Measurements from ENCODE around the gene SYT12. TPM values are rescaled to one million over a fixed set of nuclear protein-coding genes. Genes with fewer than 3 reads are reported as not detected.

Gene SYT12
- total and polyA plus RNA-seq, 2 of the 4 experiments (the other 2 are of a cell fraction), result 0.54 to 0.74 TPM

DNA sequence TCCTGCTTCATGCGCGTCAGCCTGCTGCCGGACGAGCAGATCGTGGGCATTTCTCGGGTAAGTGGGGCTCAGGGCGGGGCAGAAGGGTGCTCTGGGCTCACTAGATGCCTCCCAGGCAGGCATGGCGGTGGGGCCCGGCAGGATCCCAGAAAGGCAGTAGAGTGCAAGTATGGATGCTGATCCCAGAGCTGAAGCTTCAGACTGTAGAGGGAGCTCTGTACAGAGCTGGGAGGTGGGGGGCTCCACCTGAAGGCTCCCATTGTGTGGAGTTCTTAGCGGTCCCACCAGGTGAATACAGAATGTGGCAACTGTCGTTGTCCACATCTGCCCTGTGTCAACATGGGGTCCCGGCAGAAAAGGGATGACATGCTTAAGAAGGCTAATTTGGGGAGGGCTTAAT lies 17.2 kb downstream of the SYT12 start:
- H2AFZ ChIP-seq (replicated peaks; ENCODE audit: low read length, poor library complexity), result no peak overlapping the region
- CTCF ChIA-PET, result no interaction called here

More for the DNA sequence above, 17.2 kb downstream of the SYT12 start:
- Histone ChIP-seq H3K36me3 (ENCODE audit: control insufficient read depth, insufficient read depth, low read length) (no peaks in the 10 kb centered on the region), H3K27ac (ENCODE audit: insufficient read depth, low read length) (no peak overlapping the region), H3K79me1 (ENCODE audit: low read depth in 1 of 2, low read length in 2 of 2) (no peaks in the 10 kb centered on the region), H3K27me3 (ENCODE audit: control insufficient read depth, insufficient read depth, low read length) (peaks cover 12% of the 10 kb centered on the region), H2BK15ac (ENCODE audit: low read depth, low read length) (no peak overlapping the region; the same call in 2 of the 3 replicates), H3K9me3 (ENCODE audit: control insufficient read depth, insufficient read depth, low read length) (no peaks in the 10 kb centered on the region), H2BK5ac (ENCODE audit: low read depth, low read length, poor library complexity, severe bottlenecking) (no peak overlapping the region), H3K18ac (ENCODE audit: low read depth, low read length) (no peak overlapping the region), H3K9ac (ENCODE audit: low read depth, low read length) (no peak overlapping the region), H3K4me3 (ENCODE audit: insufficient read depth, low read depth, low read length) (no peak overlapping the region), H3K4me1 (ENCODE audit: control insufficient read depth, insufficient read depth, low read length) (peaks cover 18% of the 10 kb centered on the region), H3K56ac (ENCODE audit: extremely low read depth, insufficient read depth, low read length) (no peak overlapping the region), H4K91ac (ENCODE audit: insufficient read depth, low read depth, low read length) (no peak overlapping the region), H4K5ac (ENCODE audit: low read depth, low read length) (no peak overlapping the region), H3K4me2 (ENCODE audit: low read depth, low read length) (no peak overlapping the region), H2BK20ac (ENCODE audit: low read depth, low read length) (no peak overlapping the region), H2AK9ac (replicated peaks; ENCODE audit: low read depth, low read length, poor library complexity) (no peak overlapping the region), H3K9me1 (ENCODE audit: insufficient read depth, low read length) (no peaks in the 10 kb centered on the region), H3K14ac (replicated peaks; ENCODE audit: low read depth, low read length) (no peak overlapping the region), H2AK5ac (ENCODE audit: low read depth, low read length) (no peak overlapping the region), H2BK120ac (ENCODE audit: low read depth, low read length) (no peak overlapping the region), H4K8ac (ENCODE audit: low read depth in 2 of 2, low read length in 2 of 2) (no peak overlapping the region), H3K23ac (ENCODE audit: low read depth, low read length) (no peak overlapping the region), H4K20me1 (ENCODE audit: insufficient read depth, low read length) (peaks cover 6% of the 10 kb centered on the region; the same call in 1 of the 2 replicates), H3K4ac (ENCODE audit: low read depth, low read length) (no peak overlapping the region)
- WGBS, 2 experiments (ENCODE audit: extremely low coverage in 2 of 2, insufficient read length in 1 of 2), result 82% methylated on average over 6 of the region's 12 CpGs; no CpG with 5 or more reads in 1 of the 2 experiments
- ATAC-seq (ENCODE audit: low read depth), result no peak
- dilution Hi-C loops (cut with HindIII; ENCODE audit: low sequenced_read_pairs, unreplicated experiment), result no loop called here
- no peak for TF ChIP-seq RFX5 (IDR thresholded peaks at IDR 0.05; ENCODE audit: low read depth, low read length)
- no peak for TF ChIP-seq POLR2A (IDR thresholded peaks at IDR 0.05; ENCODE audit: low read depth, low read length)
- no peak for TF ChIP-seq MAZ (IDR thresholded peaks at IDR 0.05; ENCODE audit: borderline replicate concordance, low read depth, low read length)
- TF ChIP-seq SMC3 (IDR thresholded peaks at IDR 0.05; ENCODE audit: low read depth, low read length), result no peak
- no peak for TF ChIP-seq CEBPB (IDR thresholded peaks at IDR 0.05; ENCODE audit: low read depth, low read length)
- no peak for TF ChIP-seq FOS (IDR thresholded peaks at IDR 0.05; ENCODE audit: low read depth, low read length)
- no peak for TF ChIP-seq RCOR1 (IDR thresholded peaks at IDR 0.05; ENCODE audit: insufficient replicate concordance, low read length)
- no peak for TF ChIP-seq MXI1 (IDR thresholded peaks at IDR 0.05; ENCODE audit: borderline replicate concordance, low read depth, low read length)
- TF ChIP-seq, protein P1, sequence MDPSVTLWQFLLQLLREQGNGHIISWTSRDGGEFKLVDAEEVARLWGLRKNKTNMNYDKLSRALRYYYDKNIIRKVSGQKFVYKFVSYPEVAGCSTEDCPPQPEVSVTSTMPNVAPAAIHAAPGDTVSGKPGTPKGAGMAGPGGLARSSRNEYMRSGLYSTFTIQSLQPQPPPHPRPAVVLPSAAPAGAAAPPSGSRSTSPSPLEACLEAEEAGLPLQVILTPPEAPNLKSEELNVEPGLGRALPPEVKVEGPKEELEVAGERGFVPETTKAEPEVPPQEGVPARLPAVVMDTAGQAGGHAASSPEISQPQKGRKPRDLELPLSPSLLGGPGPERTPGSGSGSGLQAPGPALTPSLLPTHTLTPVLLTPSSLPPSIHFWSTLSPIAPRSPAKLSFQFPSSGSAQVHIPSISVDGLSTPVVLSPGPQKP (IDR thresholded peaks at IDR 0.05; ENCODE audit: borderline replicate concordance, low read depth, low read length), result no peak
- TF ChIP-seq, protein P2, sequence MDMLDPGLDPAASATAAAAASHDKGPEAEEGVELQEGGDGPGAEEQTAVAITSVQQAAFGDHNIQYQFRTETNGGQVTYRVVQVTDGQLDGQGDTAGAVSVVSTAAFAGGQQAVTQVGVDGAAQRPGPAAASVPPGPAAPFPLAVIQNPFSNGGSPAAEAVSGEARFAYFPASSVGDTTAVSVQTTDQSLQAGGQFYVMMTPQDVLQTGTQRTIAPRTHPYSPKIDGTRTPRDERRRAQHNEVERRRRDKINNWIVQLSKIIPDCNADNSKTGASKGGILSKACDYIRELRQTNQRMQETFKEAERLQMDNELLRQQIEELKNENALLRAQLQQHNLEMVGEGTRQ (IDR thresholded peaks at IDR 0.05; ENCODE audit: low read depth, low read length), result no peak
- TF ChIP-seq, protein P3, sequence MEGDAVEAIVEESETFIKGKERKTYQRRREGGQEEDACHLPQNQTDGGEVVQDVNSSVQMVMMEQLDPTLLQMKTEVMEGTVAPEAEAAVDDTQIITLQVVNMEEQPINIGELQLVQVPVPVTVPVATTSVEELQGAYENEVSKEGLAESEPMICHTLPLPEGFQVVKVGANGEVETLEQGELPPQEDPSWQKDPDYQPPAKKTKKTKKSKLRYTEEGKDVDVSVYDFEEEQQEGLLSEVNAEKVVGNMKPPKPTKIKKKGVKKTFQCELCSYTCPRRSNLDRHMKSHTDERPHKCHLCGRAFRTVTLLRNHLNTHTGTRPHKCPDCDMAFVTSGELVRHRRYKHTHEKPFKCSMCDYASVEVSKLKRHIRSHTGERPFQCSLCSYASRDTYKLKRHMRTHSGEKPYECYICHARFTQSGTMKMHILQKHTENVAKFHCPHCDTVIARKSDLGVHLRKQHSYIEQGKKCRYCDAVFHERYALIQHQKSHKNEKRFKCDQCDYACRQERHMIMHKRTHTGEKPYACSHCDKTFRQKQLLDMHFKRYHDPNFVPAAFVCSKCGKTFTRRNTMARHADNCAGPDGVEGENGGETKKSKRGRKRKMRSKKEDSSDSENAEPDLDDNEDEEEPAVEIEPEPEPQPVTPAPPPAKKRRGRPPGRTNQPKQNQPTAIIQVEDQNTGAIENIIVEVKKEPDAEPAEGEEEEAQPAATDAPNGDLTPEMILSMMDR (conservative IDR thresholded peaks at IDR 0.05; ENCODE audit: low read depth, low read length), result no peak
- TF ChIP-seq NFE2L2 (IDR thresholded peaks at IDR 0.05; ENCODE audit: low read depth, low read length), result no peak
- no peak for TF ChIP-seq RAD21 (IDR thresholded peaks at IDR 0.05; ENCODE audit: low read length)
- no peak for TF ChIP-seq CHD1 (IDR thresholded peaks at IDR 0.05; ENCODE audit: low read depth, low read length)
- TF ChIP-seq BHLHE40 (IDR thresholded peaks at IDR 0.05; ENCODE audit: low read depth, low read length), result no peak
- TF ChIP-seq MAFK (IDR thresholded peaks at IDR 0.05; ENCODE audit: low read depth, low read length), result no peak
- DNase-seq, result no peak
- in situ Hi-C loops (cut with MboI; ENCODE audit: low sequenced_read_pairs), result no loop called here
- BruUV-seq (replicated peaks), result no TSS peak
- intact Hi-C loops (cut with micrococcal nuclease), result no loop called here
- POLR2A ChIA-PET (ENCODE audit: unreplicated experiment), result no interaction called here
